ENCODE results near the gene SCN4A. TPM values are rescaled to one million over a fixed set of nuclear protein-coding genes. Genes with fewer than 3 reads are reported as not detected.

The SCN4A gene
- polyA plus RNA-seq, 2 of the 4 experiments (the other 2 are of a cell fraction), result 0.03 to 0.06 TPM

GRCh38 chr17:63996430-63997182, 23.9 kb upstream of the SCN4A start:
- no peaks in the 10 kb centered on the region for H3K9me3 ChIP-seq
- DNase-seq (ENCODE audit: low read depth in 1 of 2, low spot score in 1 of 2), result no peak
- ChIA-PET POLR2A (no interaction called here), CTCF (interaction anchor here (0.8 to 14.8 kb wide), 9 partner anchors 11 to 85 kb away, joined by 3 to 150 read pairs (median 4); partner anchors contain the start of genes CD79B, CSHL1 and GH1)
- no peak overlapping the region for H3K4me2 ChIP-seq
- TF ChIP-seq GATA3 (IDR thresholded peaks at IDR 0.05; ENCODE audit: borderline replicate concordance), result no peak
- TF ChIP-seq ESRRA (IDR thresholded peaks at IDR 0.05; ENCODE audit: borderline replicate concordance, low read length), result no peak
- TF ChIP-seq CBX8 (IDR thresholded peaks at IDR 0.05), result no peak
- no peak for TF ChIP-seq REST (IDR thresholded peaks at IDR 0.05)
- TF ChIP-seq CBX2 (IDR thresholded peaks at IDR 0.05; ENCODE audit: borderline replicate concordance, low read depth), result no peak
- TF ChIP-seq TFCP2L1 (CRISPR knock-in tag; IDR thresholded peaks at IDR 0.05), result no peak
- no peak for TF ChIP-seq TP53 (CRISPR knock-in tag; IDR thresholded peaks at IDR 0.05)
- ATAC-seq, result no peak
- peaks cover 9% of the 10 kb centered on the region for H3K4me1 ChIP-seq
- H3K27ac ChIP-seq, result no peak overlapping the region
- FAIRE-seq, result no peak
- H3K4me3 ChIP-seq, result no peak overlapping the region
- WGBS (ENCODE audit: missing lambda C conversion rate), result 74% methylated on average over 11 of the region's 11 CpGs

GRCh38 chr17:63995626-63996025, 22.9 kb upstream of the SCN4A start:
- no peak overlapping the region for H3K4me2 ChIP-seq
- peaks cover 9% of the 10 kb centered on the region for H3K4me1 ChIP-seq
- ChIA-PET CTCF (interaction anchor here (1.1 to 14.8 kb wide), 9 partner anchors 11 to 84 kb away, joined by 3 to 150 read pairs (median 5); partner anchors contain the start of genes CD79B, CSHL1 and GH1), POLR2A (no interaction called here)
- H3K4me3 ChIP-seq, result no peak overlapping the region
- TF ChIP-seq MAZ (IDR thresholded peaks at IDR 0.05; ENCODE audit: borderline replicate concordance, low read depth, low read length) (no peak), TFCP2L1 (CRISPR knock-in tag; IDR thresholded peaks at IDR 0.05) (no peak), RARB (CRISPR knock-in tag; IDR thresholded peaks at IDR 0.05) (no peak), CBX8 (IDR thresholded peaks at IDR 0.05) (no peak), PBX3 (IDR thresholded peaks at IDR 0.05) (no peak), FOXS1 (CRISPR knock-in tag; IDR thresholded peaks at IDR 0.05) (no peak), REST (IDR thresholded peaks at IDR 0.05) (no peak), NR3C1 (IDR thresholded peaks at IDR 0.05) (no peak), ZNF302 (CRISPR knock-in tag; IDR thresholded peaks at IDR 0.05) (no peak)
- DNase-seq (ENCODE audit: low read depth in 1 of 2, low spot score in 1 of 2) (no peak), ATAC-seq (no peak), FAIRE-seq (no peak)
- no peak overlapping the region for H3K27ac ChIP-seq
- WGBS (ENCODE audit: missing lambda C conversion rate), result 55% methylated on average over 5 of the region's 5 CpGs
- H3K9me3 ChIP-seq, result no peaks in the 10 kb centered on the region
